Left forelimb (tissue), 1 donor: ENCODE data around the gene GATA6.
"Not testable (repeated sequence)": the region's sequence is repeated elsewhere in the genome, so short reads cannot be mapped to it uniquely, and the experiment has no call there.

Experiments
- DNase-seq: peaks from one replicate; pipeline ENCODE4 v3.0.0-alpha.2; 2018; ENCODE audit warnings: low spot score

The GATA6 gene

DNA sequence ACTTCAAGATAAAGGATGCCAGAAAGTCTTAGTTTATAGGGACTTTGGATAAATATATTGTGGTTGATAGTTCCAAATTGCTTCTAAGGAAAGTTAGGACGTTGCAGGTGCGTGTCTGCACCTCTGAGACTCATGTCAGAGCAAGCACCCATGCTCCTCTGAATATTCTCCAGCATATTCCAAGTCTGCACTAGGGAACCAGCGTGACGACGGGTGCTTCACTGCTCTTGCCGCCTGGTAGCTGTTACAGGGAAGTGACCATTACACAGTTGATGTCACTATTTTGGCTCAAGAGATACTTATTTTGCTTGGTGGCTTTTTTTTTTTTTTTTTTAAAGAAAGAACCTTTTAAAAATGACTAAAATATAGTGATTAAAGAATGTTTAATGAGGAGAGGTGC is 35.6 kb downstream of the GATA6 start:
- DNase-seq, result no peak

GRCh38 chr18:22207021-22207758 is 37.8 kb downstream of the GATA6 start:
- DNase-seq, result no peak

DNA sequence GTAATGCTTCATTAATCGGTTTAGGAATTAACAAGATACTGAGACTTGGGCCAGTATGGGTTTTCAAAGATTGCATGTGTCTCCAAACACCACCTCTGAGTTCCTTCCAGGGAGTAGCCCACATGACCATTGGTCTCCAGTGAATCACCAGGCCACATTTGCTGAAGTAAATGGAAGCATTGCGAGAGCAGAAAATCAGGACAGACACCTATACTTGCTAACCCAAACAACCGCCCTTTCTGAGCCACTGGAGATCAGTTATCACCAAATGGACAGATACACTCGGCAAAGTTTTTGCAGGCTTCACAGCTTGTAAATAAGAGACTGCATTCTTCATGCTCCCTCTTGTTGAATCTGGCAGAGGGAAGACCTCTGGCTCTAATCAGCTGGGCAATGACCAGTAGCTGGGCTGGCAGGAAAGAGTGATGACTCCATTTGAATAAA is 40.9 kb downstream of the GATA6 start:
- no peak for DNase-seq

DNA sequence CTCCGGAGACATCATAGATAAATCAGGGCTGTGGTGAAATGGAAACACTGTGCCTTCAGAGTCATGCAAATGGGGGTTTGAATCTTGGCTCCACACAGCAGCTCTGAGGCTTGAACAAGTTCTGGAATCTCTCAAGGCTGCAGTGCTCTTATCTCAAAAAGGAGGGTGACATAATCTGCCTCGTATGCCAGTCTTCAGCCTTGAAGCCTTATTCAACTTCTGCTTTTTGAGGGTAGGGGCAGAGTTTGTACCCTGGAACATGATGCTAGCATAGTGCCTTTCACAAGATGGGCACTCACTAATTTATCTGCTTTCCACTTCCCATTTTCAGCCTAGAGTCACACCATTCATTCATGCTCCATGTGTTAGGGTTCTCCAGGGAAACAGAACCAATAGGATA is 42.3 kb downstream of the GATA6 start:
- no peak for DNase-seq

DNA sequence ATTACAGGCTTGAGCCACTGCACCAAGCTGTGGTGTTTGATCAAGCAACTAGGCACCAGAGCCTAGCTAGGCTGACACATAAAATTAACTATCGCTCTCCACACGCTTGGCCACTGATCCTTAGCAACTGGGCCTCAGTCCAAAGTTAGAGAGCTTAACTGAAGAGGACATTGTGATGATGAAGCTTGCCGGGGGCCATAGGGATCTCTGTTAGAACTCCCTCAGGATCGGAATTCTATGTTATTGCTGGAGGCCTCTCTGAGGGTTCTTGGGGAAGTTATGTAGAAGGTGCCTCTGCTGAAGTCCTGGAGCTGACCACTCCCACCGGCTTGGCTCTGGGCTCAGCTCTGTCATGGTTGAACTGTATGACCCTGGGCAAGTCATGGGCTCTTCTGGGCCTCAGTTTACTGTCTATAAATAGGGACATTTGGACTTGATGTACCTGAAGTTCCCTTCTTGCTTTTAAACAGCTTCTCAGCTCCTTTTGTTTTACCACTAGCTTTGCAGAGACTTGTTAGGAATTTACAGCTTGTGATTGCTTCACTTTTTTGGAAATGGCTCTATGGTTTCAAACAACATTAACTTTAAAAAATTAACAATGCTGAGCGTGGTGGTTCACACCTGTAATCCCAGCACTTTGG is 44.1 kb downstream of the GATA6 start:
- DNase-seq, result no peak

DNA sequence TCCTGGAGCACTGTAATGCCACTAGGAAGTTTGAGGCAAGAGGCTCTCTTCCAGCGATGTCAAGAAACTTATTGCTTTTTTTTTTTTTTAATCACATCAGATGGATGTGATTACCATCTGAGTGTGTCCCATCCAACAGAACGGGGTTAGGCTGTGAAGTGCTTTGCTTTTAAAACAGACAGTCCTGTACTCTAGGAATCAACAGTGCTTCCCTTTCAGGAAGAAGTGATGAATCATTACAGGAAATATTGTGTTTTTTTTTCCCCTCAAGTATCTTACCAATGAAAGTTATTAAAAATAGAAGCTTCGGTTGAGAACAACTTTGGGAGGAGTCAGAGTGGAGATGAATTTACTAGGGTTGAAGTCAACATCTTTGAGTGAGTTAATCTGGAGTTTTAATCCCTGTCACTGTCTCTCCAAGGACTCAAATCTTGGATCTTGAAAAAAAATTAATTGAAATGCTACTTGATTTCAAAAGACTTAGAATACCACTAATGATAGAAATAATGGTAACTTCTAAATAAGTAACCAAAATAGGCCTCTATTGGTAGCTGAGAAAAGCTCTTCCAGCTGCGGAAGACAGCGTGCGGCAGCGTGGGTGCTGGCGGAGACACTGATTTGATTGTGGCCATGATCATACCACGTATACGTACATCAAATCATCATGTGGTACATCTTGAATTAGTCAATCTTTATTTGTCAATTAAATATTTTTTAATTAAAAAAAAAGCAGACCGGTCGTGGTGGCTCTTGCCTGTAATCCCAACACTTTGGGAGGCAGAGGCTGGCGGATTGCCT is 45.5 kb downstream of the GATA6 start:
- DNase-seq, result no peak

DNA sequence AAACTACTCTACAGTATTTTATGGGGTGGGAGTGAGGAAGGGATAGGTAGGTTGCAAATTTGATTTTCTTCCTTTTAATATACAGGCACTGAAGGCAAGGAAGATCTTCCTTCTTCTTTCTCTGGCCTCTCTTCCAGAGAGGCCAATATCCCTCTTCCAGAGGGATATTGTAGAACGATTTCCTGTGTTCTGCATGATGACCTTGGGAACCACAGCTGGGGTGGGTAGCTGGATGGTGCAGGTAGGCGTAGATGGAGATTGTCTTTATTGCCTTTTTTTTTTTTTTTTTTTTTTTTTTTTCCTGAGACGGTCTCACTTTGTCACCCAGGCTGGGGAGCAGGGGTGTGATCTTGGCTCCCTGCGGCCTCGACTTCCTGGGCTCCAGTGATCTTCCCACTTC is 49.4 kb downstream of the GATA6 start:
- DNase-seq, result no peak

- DNase-seq, result no peak
Measured at GRCh38 chr18:22219568-22220355, 50.4 kb downstream of the GATA6 start.

DNA sequence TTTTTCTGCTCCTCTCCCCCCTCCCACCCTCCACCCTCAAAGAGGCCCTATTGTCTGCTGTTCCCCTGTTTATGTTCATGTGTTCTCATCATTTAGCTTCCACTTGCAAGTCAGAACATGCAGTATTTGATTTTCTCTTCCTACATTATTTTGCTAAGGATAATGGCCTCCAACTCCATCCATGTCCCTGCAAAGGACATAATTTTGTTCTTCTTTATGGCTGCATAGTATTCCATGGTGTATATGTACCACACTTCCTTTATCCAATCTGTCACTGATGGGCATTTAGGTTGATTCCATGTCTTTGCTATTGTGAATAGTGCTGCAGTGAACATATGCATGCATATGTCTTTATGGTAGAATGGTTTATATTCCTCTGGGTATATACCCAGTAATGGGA is 51.2 kb downstream of the GATA6 start:
- not testable (repeated sequence) for DNase-seq

DNA sequence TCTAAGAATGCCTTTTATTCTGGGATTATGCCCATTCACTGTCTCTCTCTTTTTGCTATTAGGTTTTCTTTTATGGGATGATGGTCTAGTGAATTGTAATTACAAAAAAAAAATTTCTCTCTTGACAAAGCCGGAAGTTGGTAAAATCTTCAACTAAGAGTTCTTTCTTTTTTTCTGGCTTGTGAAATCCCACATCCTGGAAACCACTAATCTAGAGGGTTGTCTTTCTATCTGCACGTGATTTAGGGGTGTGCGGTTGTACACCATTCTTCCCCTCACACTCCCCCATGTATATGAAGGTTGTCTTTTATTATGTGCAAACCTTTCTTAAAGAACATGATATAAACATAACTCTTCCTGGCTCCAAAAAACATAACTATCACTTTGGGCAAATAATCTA is 52.0 kb downstream of the GATA6 start:
- DNase-seq, result no peak

- DNase-seq, result no peak
Measured at GRCh38 chr18:22223254-22223964, 54.0 kb downstream of the GATA6 start.

DNA sequence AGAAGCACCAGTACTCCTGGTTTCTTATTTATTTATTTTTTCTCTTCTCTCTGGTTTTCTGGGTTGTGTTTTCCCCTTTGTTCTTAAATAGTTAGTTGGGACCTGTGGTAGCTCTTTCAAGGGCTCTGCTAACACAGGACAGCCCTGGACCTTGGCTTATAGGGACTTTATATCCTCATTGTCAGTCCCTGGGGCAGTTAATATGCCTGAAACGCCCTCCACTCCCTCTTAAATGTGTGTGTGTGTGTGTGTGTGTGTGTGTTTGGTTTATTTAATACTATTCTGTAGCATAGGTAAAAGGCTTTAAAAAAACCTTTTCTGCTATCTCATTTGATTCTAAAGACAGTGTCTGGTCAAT is 54.6 kb downstream of the GATA6 start:
- no peak for DNase-seq

DNA sequence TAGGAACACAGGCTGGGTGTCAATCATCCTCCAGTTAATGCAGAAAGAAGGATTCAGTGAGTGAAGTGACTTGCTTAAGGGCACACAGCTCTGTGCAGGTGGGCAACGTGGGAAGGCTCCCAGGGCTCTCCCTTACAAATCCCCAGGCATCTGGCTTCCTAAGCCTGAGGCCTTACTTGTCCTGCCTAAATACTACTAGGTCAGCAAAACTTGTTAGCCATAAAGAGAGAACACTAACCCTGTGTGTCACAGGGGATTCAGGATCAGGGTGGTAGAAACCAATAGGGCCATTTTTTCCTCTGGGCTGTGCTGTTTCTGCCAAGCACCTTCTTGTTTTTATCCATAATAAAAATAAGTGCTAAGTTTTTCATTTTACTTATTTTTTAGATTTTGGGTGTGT is 55.0 kb downstream of the GATA6 start:
- DNase-seq, result no peak

DNA sequence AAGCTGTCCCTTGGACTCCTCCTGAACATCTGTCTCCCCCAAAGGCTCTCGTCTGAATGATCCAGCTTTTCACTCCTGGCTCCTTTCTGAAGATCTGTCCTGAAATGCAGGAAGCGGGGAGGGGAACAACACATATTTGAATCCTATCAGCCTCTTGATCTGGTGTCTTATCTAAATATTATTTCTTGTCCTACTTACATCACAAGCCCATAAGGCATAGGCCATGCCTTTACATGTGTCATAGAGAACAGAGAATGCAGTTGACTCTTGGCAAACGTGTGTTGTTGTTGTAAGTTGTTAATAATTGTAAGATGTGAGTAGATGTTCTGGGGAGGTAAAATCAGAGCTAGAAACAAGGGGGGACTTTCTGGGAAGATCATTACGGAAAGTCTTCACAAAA is 57.4 kb downstream of the GATA6 start:
- DNase-seq, result no peak

- DNase-seq, result no peak
Measured at GRCh38 chr18:22228976-22229375, 59.6 kb downstream of the GATA6 start.

GRCh38 chr18:22229456-22230124 is 60.2 kb downstream of the GATA6 start:
- no peak for DNase-seq

- DNase-seq, result no peak
Measured at GRCh38 chr18:22230471-22230945, 61.1 kb downstream of the GATA6 start.

GRCh38 chr18:22233266-22233665 is 63.9 kb downstream of the GATA6 start:
- no peak for DNase-seq

- DNase-seq, result no peak
Measured at GRCh38 chr18:22238036-22238435, 68.6 kb downstream of the GATA6 start.

GRCh38 chr18:22238681-22239080 is 69.3 kb downstream of the GATA6 start:
- DNase-seq, result no peak

DNA sequence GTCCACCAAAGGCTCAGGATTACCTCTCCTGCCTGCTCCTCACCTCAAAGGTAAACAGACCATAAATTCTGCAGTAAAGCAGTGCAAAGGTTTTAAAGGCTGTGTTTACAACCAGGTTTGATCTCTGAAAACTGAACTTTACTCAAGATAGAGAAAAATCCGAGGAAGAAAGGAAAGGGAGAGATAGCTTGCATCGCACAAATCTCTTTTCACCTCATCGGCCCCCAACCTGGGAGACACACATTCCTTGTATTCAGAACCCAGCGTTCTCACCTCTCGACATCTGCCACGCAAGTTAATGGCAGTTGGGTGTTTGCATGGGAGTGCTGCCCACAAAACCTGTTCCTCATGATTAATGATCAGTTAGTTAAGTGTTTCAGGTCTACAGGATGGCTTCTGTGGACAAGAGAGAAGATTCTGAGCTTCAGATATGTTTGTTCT is 72.6 kb downstream of the GATA6 start:
- no peak for DNase-seq
